Head of caudate nucleus (tissue), 42 donors: ENCODE measurements around the gene PIGU.

Experiments
- DNase-seq, 42 donors: peaks; one replicate each; pipeline versions ENCODE4 v3.0.0 to v3.0.0-alpha.2; 2020 to 2021; ENCODE audit warnings: mixed read lengths in 7 of 42
- intact Hi-C: fragments of 100-400 bp; cut with DNase I; formaldehyde crosslinking; loops from one replicate; pipeline ENCODE4 v1.15.0; 2022

The PIGU gene

GRCh38 chr20:34549291-34549928 is 127.5 kb downstream of the PIGU start:
- DNase-seq, result no peak

DNA sequence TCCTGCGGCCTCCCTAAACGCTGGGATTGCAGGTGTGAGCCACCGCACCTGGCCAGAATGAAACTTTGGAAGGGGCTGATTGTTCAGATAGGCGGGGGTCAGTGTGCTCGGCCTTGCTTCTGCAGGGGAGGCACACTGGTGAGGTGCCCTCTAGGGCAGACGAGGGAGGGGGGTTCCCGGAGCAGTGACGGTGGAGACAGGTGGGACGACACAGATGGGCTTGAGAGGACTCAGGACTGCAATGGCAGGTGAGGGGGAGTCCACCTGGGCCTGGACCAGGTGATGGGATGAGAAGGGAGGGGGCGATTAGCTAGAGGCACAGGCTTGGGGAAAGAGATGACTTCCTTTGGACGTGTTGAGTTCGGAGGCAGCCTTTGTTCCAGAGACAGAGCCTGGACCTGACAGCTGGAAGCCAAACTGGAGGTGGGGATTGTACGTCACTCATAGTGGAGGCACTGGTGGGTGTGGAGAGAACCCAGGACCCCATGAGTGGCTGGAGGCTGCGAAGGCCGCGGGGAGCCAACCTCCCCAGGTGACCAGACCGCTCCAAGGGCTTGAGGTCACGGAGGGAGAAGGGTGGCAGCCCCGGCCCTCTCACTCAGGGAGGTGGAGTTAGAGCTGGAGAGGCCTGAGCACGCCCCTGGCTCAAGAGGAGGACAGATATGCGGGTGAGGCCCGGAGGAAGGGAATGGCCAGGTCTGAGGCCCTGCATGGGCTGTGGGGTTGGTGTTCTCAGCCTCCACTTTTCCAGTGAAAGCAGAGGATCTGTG is 128.9 kb downstream of the PIGU start:
- intact Hi-C loops, result no loop called here

More at GRCh38 chr20:34549291-34549928, 127.5 kb downstream of the PIGU start:
- intact Hi-C loops, result no loop called here

DNA sequence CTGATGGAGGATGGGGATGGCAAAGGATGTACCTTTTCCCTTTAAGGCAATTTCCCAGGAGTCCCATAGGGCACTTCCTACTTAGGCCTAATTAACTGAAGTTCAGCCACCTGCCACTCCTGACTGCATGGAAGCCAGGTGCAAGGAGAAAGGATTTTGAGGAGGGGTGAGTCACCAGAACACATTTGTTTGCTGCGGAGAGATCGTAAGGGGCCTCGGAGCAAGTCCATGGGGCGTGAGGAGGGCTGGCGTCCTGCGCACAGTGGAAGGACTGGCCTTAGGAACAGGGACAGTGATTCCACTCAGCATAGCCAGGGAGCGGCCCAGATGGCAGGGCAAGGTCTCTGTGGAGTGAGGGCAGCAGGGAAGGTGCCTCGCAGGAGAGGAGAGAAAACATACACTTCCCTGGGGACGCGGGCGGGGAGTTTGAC is 130.1 kb downstream of the PIGU start:
- intact Hi-C loops, result no loop called here
- no peak for DNase-seq

More for the DNA sequence above, 128.9 kb downstream of the PIGU start:
- DNase-seq, result no peak

DNA sequence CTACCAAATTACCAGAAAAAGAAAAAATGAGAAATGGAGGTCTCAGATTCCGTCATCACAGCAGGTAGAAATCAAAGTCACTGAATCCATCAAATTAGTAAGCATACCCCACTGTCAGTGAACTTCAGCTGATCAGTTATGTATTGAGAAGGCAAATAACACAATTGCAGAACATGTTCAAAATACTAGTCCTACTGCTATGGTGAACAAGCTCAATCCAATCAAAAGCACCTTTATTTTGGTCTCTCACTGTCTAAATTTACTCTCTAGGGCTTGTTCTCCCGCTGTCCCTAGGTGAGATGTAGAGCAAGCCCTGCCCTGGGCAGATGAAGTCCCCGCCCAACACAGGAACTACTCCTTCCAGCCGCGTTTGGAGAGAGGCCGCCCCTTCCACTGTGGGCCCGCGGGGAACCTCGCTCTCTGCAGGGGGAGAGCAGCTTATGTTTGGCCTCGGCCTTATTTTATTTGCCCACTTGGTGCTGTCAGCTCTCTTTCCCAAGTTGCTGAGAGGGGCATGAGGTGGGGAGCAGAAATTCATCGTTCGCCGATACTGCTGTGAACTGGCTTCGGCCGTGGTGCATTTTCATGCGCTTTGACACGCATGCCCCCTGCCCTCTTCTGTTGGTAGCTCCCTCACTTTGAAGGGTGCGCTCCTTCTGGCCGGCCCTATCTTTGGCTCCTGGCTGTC is 132.6 kb downstream of the PIGU start:
- no peak for DNase-seq
- intact Hi-C loops, result no loop called here

DNA sequence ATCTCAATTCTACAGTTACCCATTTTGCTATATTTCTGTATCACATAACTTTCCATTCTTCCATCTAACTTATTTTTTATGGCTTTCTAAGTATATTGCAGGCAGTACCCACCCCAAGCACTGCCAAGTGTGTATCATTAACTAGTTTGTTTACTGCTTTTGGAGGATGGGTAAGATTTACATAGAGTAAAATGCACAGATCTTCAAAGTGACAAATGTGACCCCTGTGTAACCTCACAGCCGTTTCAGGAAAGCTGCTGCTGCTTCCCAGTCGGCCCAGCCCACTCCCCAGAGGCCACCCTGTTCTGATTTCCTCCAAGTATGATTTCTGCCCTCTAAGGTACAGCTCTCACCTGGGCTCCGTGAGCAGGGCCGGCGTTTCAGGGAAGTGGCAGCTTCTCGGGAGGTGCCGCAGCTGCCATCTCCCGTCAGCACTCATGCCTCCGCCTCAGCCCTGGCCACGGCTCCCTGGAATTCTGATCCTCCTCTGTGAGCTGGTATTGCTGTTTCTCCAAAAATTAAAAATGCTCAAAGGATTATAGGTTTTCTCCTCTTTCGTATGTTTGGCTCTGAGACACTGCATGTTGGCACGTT is 133.3 kb downstream of the PIGU start:
- no peak for DNase-seq
- intact Hi-C loops, result no loop called here

- intact Hi-C loops, result no loop called here
- no peak for DNase-seq
These were observed 134.5 kb downstream of the PIGU start for GRCh38 chr20:34542439-34542838.

DNA sequence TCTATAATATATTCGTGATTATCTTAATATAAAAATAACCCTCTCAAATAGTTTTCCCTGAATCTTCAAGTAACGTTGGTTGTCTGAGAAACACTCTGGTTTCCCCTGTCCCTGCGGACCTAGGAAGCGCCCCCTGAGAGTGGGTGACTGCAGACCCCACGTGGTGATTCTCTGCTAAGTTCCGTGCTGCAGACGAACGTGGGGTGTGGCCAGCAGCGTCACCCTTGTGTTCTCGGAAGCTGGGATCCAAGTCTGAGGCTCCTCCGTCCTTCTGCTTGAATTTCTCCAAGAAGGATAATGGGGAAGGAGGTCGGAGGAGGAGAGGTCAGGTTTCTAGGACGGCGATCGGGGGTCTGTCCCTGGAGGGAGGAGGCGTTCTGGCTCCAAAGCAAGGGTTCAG is 135.0 kb downstream of the PIGU start:
- intact Hi-C loops, result no loop called here
- no peak for DNase-seq

DNA sequence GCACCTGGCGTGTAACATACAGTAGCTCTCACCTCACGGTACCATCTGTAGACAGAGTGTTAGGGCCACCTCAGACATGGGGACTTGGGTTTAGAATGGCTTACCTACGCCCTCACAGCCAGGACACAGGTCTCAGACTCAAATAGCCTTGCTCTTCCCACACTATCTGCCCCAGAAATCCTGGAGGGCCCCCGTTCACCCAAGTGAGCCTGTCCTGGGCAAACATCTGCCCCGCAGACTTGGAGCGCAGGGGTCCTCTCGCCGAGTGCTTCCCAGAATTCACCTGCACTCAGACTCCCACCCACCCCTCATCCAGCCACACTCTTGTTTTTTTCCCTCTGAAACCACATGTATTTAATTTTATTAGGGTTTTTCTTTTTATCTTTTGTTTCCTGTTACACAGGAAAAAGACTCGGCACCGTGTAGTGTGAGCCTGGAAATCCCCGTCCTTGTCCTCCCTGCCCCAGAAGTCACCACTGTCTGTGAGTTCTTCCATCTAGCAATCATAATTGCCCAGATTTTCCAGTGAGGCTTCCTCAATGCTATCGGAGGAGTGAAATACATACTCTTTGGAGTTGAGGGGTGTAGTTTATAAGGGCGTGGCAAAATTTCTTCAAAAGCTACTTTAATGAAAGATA is 135.5 kb downstream of the PIGU start:
- intact Hi-C loops, result no loop called here
- DNase-seq, result no peak

DNA sequence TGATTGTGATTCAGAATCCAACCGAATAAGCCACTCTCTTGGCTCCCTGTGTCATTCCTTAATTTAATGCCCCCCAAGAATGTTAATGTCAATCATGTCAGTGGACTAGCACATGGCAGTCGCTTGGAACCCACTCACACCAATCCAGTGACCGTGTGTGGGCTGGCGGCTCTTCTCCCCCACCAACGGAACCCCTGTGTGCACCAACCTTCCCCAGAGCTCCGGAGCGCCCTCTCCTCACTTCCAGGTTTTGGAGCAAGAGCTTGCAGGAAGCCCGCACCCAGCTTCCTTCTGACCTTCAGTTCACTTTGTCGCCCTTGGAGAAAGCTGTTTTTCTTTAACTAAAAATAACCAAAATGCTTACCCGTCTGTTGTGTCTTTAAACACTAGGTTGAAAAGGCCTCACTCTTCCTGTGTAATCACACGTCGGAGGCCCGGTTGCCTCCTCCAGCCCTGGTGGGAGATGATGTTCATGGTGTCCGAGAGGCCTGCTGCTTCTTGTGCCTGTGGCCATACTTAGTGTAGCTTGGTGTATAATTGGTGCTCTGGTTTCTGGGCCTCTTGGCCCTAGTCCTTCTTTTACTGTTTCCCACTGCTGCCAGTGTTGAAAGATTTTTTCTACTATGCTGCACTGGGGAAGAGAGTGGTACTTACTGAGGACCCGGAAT is 136.2 kb downstream of the PIGU start:
- DNase-seq, result no peak
- intact Hi-C loops, result no loop called here

- DNase-seq, result no peak
- intact Hi-C loops, result no loop called here
These were observed 137.1 kb downstream of the PIGU start for GRCh38 chr20:34539756-34540155.

DNA sequence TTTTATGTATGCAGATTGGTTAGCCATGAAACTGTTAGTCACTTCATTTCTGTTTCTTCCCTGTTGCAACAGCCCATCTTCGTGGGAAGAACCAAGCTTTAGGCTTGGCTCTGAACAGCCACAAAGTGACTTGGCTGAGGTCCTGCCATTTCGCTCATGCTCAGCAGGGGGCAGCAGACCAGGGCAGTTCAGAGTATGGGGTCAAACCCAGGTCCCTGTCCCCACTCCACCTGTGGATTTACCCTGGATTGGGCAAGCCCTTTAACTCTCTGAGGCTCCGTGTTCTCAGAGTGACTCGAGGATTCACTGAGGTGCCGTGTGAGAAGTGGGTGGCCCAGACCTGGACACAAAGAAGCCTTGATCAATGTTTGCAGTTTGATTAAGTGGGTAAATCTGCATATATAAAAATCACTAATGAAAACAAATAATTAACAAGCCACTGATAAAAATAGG is 138.2 kb downstream of the PIGU start:
- DNase-seq, result peak in 41 of 42 donors; percentile 46 to 89 (median 70)
- intact Hi-C loops, result no loop called here

GRCh38 chr20:34537651-34538050 is 139.2 kb downstream of the PIGU start:
- intact Hi-C loops, result no loop called here
- no peak for DNase-seq

GRCh38 chr20:34536798-34537394 is 140.0 kb downstream of the PIGU start:
- intact Hi-C loops, result no loop called here
- peak; percentile 61 to 93 (median 82) for DNase-seq

DNA sequence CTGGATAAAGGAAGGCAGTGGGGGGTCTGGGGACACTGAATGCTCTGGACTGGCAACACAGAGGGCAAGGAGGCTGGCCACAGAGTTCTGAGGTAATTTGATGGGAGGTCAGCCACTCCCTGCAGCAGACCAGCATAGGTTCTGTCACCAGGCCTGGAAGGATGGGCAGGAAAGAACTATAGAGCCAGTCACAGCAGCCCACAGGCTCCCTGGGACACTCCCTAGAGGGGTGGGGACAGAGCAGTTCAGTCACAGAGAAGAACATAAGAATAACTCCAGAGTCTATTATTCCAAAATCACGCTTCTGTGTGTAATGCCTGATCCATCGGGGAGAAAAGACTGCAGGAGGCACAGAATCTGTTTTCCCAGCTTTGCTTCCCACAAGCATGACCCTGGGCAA is 141.0 kb downstream of the PIGU start:
- intact Hi-C loops, result no loop called here
- DNase-seq, result peak in 1 of 42 donors; percentile 13

DNA sequence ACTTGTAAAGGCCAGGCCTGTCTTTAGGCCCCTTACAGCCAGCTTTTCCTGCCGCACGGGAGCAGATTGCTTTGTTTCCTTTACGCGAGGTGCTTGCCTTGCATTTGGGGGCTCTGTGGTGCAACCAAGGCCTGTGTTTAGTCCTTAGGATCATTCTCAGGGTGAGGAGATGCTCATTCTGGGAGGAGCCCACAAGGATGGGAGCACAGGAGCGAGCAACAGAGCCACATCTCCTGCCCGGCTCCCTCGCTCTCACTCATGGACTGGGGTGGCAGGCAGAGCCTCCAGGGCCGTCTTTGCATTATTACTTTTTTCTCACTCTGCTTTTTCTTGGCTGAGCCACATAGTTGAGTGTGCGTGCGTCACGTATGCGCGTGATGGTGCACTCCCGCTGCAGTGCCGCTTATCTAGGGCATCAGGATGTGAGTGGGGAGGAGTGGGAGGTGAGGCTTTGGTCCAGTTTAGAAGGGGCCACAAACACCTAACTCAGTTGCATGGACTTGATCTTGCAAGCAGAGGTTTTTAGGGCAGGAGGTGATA is 141.5 kb downstream of the PIGU start:
- peak in 13 of 42 donors; percentile 16 to 66 (median 48) for DNase-seq
- intact Hi-C loops, result no loop called here

DNA sequence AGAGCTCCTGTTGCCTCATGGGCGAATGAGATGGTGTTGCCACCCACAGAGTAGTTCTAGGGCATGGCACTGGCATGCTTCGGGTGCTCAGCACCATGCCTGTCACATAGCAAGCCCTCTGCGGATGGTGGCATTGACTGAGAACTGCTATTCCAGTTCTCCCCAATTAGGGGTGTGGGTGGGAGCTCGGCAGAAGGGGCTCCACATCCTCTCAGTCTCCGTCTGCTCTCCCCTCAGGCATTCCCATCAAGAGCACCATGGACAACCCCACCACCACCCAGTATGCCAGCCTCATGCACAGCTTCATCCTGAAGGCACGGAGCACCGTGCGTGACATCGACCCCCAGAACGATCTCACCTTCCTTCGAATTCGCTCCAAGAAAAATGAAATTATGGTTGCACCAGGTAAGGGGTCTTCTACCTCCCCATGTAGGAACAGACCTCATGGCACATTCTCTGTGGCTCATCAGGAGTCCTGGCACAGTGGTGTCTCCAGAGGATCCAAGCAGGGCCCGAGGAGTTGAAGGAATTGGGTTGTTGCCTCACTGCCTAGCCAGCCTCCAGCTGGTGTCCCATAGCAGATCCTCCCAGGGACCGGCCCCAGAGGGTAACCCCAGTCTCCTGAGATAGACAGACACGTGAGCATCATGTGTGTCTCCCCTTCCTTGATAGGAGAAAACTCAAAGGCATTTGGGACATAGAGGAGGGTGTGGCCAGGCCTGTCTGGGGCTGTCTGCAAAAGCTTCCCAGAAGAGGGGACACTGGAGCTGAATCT is 142.3 kb downstream of the PIGU start:
- intact Hi-C loops, result no loop called here
- peak in 7 of 42 donors; percentile 9 to 40 (median 28) for DNase-seq

DNA sequence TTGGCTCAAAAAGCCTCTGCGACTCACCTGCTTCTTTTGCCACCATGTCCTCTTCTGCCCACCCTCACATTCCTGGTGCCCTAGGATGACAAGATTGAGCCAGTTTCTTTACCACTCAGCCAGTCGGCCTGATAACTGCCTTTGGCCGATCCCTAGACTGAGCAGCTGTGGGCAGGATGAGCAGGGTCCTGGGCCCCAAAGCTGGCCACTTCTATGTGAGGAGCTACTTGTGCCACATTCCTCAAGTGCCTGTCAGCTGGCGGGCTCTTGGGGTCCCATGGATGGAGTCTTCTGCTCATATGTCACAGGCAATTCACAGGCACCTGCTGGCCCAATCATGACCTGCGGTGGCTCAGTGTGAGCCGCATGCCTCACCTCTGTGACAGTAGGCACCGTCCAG is 144.1 kb downstream of the PIGU start:
- peak in 2 of 42 donors; percentile 9 to 25 for DNase-seq
- intact Hi-C loops, result no loop called here
